ENCODE measurements around the gene GLRA1.

The GLRA1 gene

GRCh38 chr5:151820271-151820670 is 104.4 kb downstream of the GLRA1 start:
- Histone ChIP-seq H3K27me3 (ENCODE audit: insufficient read depth, low read length) (no peaks in the 10 kb centered on the region), H3K9me3 (ENCODE audit: low read length) (no peaks in the 10 kb centered on the region), H3K4me3 (ENCODE audit: low read length) (no peak overlapping the region), H3K4me1 (ENCODE audit: insufficient read depth, low read length) (peaks cover 7% of the 10 kb centered on the region), H3K36me3 (ENCODE audit: insufficient read depth, low read length) (peaks cover 6% of the 10 kb centered on the region), H2AFZ (ENCODE audit: low read depth, low read length) (no peak overlapping the region)

DNA sequence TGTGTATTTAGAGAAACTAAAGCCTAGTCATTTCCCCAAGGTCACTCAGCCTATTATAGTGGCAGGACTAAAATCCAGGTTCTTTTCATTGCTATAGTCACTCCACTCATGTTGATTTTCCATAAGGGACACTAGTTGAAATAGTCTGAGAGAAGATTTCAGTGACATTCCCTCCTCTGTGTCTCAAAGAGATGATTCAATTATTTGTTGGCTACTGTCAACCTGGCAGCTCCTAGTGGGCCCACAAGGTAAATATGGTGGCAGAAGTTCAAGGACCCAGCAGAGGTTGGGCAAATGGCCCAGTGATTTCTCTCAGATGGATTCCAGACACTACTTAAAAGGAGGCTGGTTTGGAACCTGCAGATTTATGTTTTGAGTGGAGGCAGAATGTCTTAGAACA is 104.8 kb downstream of the GLRA1 start:
- H3K36me3 ChIP-seq (ENCODE audit: insufficient read depth, low read length), result peaks cover 9% of the 10 kb centered on the region
- H3K4me3 ChIP-seq (ENCODE audit: low read length), result no peak overlapping the region
- peaks cover 7% of the 10 kb centered on the region for H3K4me1 ChIP-seq (ENCODE audit: insufficient read depth, low read length)
- no peaks in the 10 kb centered on the region for H3K9me3 ChIP-seq (ENCODE audit: low read length)
- H3K27me3 ChIP-seq (ENCODE audit: insufficient read depth, low read length), result no peaks in the 10 kb centered on the region
- H2AFZ ChIP-seq (ENCODE audit: low read depth, low read length), result no peak overlapping the region

DNA sequence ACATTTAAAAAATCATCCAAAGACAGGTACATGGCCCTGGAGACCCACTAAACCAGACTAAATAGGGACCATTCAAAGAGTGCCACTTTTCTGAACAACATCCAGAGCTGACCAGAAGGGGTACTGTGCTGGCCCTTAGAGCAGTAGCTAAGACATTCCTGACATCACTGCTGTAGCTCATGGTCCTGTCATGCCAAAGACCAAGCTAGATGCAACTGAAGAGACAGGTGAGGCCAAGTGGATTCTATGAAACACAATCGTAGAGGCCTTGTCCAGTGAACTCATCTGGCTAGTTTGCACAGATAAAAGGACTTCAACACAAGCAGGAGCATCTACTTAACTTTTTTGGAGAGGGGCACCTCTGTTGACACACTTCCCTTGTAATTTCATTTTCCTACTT is 109.6 kb downstream of the GLRA1 start:
- Histone ChIP-seq H3K27me3 (ENCODE audit: insufficient read depth, low read length) (no peaks in the 10 kb centered on the region), H3K9me3 (ENCODE audit: low read length) (no peaks in the 10 kb centered on the region), H3K4me1 (ENCODE audit: insufficient read depth, low read length) (no peaks in the 10 kb centered on the region), H3K4me3 (ENCODE audit: low read length) (no peak overlapping the region), H3K36me3 (ENCODE audit: insufficient read depth, low read length) (peaks cover 49% of the 10 kb centered on the region), H2AFZ (ENCODE audit: low read depth, low read length) (no peak overlapping the region)

DNA sequence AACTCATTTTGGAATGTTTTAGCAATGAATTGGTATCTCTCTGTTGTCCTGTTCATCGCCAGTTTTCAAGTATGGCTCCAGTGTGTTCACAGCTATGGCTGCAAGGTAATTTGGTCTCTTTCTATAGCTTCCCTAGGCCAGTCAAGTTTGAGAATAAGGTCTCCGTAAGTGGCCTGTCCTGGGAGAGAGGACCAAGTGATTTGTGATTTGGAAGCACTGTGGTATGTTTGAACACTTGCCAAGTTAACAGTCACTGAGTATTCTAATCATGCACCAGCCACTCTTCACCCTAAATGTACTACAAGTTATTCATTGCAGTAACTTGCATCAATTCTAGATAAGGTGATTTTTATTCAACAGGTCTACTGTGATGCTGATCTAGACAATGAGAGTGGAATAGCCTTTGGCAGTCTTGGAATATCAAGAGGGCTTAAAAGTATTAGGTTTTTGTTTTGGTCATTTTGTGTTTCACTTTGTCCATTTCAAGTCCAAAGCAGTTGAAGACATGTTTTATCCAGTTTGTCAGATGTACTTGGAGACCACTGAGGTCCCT is 111.8 kb downstream of the GLRA1 start:
- Histone ChIP-seq H3K36me3 (ENCODE audit: insufficient read depth, low read length) (peaks cover 65% of the 10 kb centered on the region), H3K4me1 (ENCODE audit: insufficient read depth, low read length) (no peaks in the 10 kb centered on the region), H3K4me3 (ENCODE audit: low read length) (no peak overlapping the region)

DNA sequence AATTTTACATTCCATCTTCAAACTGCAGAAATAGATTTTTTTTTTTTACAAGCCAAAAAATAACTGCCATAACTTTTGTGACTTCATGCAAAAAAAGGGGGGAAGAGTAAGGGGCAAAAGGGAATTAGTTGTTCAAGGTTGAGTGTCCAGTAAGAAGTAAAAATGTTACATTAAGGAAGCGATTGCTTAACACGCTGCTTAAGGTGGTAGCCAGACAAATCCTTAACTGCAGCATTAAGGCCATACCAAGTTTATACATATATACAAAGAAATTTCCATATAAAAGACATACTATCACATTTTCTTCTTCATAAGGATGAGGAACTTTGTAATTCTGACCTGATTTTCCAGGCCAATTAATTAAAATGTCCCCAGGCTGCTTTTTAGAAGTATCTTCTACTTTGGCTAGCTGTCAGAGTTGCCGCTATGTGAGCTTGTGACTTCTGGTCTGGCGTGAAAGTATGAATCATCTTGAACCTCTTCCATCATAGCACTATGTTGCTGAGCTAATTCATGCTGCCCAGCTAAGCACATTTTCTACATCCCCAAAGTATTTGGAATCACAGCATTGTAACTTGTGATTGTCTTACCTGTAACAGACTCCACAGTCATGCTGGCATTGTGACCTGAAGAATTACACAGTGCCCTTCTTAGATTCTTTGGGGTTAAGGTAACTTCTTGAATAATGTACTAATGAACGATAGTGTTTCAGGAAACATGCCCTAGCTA is 112.9 kb downstream of the GLRA1 start:
- H2AFZ ChIP-seq (ENCODE audit: low read depth, low read length), result no peak overlapping the region
- peaks cover 75% of the 10 kb centered on the region for H3K36me3 ChIP-seq (ENCODE audit: insufficient read depth, low read length)
- no peaks in the 10 kb centered on the region for H3K27me3 ChIP-seq (ENCODE audit: insufficient read depth, low read length)
- H3K9me3 ChIP-seq (ENCODE audit: low read length), result no peaks in the 10 kb centered on the region
- H3K4me1 ChIP-seq (ENCODE audit: insufficient read depth, low read length), result no peaks in the 10 kb centered on the region
- H3K4me3 ChIP-seq (ENCODE audit: low read length), result no peak overlapping the region

More for the DNA sequence above, 111.8 kb downstream of the GLRA1 start:
- Histone ChIP-seq H3K9me3 (ENCODE audit: low read length) (no peaks in the 10 kb centered on the region), H2AFZ (ENCODE audit: low read depth, low read length) (no peak overlapping the region), H3K27me3 (ENCODE audit: insufficient read depth, low read length) (no peaks in the 10 kb centered on the region)

DNA sequence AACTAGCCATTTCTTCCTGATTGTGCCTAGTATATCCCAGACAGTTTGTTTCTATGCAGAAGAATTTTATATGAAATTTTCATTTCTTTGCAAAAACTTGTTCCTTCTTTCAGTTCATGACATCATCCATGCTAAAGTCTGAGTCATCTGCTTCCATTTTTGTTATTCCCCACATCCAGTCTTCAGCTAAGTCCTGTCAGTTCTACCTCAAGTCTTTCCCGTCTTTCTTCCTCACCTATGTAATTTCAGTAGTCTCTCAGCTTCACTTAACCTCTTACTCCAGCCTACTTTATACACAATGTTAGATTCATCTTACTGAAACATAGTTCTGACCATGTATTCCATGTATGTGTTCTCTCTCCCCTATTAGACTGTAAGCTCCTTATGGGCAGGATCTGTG is 113.8 kb downstream of the GLRA1 start:
- Histone ChIP-seq H3K4me3 (ENCODE audit: low read length) (no peak overlapping the region), H3K4me1 (ENCODE audit: insufficient read depth, low read length) (no peaks in the 10 kb centered on the region), H3K9me3 (ENCODE audit: low read length) (no peaks in the 10 kb centered on the region), H2AFZ (ENCODE audit: low read depth, low read length) (no peak overlapping the region), H3K27me3 (ENCODE audit: insufficient read depth, low read length) (no peaks in the 10 kb centered on the region), H3K36me3 (ENCODE audit: insufficient read depth, low read length) (peaks cover 78% of the 10 kb centered on the region)

DNA sequence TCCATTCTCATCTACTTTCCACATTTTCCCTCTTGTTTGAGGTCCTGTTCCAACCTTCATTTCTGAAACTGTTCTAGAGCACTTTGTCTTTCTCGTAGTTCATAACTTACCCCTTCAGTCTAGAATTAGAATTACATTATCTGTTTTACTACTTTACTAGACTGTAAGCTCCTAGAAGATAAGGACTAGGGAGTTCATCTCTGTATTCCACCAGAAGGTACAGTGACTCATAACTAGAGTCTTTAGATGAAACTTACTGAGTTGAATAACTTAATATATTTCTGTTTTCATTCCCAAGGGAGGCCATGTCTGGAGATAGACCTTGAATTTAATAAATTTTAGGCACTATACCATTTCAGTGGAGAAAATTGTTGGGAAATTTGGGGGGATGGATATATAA is 114.2 kb downstream of the GLRA1 start:
- no peaks in the 10 kb centered on the region for H3K4me1 ChIP-seq (ENCODE audit: insufficient read depth, low read length)
- H3K36me3 ChIP-seq (ENCODE audit: insufficient read depth, low read length), result peaks cover 82% of the 10 kb centered on the region

GRCh38 chr5:151808451-151809169 is 116.0 kb downstream of the GLRA1 start:
- H2AFZ ChIP-seq (ENCODE audit: low read depth, low read length), result no peak overlapping the region
- H3K9me3 ChIP-seq (ENCODE audit: low read length), result no peaks in the 10 kb centered on the region
- peaks cover 79% of the 10 kb centered on the region for H3K36me3 ChIP-seq (ENCODE audit: insufficient read depth, low read length)
- H3K4me3 ChIP-seq (ENCODE audit: low read length), result no peak overlapping the region
- H3K4me1 ChIP-seq (ENCODE audit: insufficient read depth, low read length), result no peaks in the 10 kb centered on the region
- H3K27me3 ChIP-seq (ENCODE audit: insufficient read depth, low read length), result no peaks in the 10 kb centered on the region

More for the DNA sequence above, 114.2 kb downstream of the GLRA1 start:
- Histone ChIP-seq H3K9me3 (ENCODE audit: low read length) (no peaks in the 10 kb centered on the region), H3K4me3 (ENCODE audit: low read length) (no peak overlapping the region), H3K27me3 (ENCODE audit: insufficient read depth, low read length) (no peaks in the 10 kb centered on the region), H2AFZ (ENCODE audit: low read depth, low read length) (no peak overlapping the region)

DNA sequence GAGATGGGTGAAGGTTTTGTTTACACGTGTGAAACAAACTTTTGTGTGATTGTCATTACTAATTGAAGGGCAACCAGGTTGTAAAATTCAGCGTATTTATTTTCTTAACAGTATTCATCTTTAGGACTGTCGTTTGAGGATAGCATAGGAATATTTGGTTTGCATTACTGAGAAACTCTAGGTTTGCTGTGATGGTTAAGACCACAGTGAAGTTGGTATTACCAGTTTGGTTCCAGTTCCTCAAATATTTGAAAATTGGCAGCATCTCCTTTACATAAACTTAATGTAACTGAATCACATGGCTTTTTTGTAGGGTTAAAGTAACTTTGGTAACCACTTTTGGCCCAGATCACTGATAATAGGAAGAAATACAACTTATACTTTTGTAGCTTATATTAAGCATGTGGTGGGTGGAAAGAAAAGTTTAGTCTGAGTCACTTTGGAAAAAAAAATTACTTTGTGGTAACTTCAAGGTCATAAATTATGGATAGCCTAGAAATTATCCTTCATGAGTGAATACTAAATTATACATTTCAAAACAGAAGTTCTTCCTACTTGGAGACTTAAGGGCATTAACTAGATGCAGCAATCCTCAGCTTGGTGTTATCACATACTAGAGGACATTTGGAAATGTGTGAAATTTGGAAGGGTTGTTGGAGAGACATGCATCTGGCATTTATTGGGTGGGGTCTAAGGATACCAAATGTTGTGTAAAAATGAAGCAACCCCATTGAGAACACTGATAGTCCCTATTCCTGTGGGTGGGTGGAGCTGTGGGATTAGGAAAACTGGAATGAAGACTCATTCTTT is 119.0 kb downstream of the GLRA1 start:
- peaks cover 78% of the 10 kb centered on the region for H3K36me3 ChIP-seq (ENCODE audit: insufficient read depth, low read length)
- no peaks in the 10 kb centered on the region for H3K27me3 ChIP-seq (ENCODE audit: insufficient read depth, low read length)
- no peaks in the 10 kb centered on the region for H3K4me1 ChIP-seq (ENCODE audit: insufficient read depth, low read length)
- H3K9me3 ChIP-seq (ENCODE audit: low read length), result no peaks in the 10 kb centered on the region
- H3K4me3 ChIP-seq (ENCODE audit: low read length), result no peak overlapping the region
- H2AFZ ChIP-seq (ENCODE audit: low read depth, low read length), result no peak overlapping the region

DNA sequence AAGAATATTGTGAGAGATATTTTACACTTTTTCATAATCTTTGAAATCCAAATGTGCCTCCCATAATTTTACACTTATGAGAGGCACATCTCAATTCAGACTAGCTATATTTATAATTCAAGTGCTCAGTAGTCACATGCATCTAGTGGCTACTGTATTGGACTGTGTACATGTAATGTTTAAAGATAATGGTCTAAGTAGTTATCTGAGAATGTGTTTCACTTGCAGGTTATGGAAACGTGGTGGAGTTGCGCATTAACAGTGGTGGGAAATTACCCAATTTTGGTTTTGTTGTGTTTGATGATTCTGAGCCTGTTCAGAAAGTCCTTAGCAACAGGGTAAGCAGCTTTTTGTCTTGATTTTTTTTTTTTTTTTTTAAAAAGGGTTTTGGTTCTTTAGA is 124.1 kb downstream of the GLRA1 start:
- Histone ChIP-seq H3K9me3 (ENCODE audit: low read length) (no peaks in the 10 kb centered on the region), H3K36me3 (ENCODE audit: insufficient read depth, low read length) (peaks cover 83% of the 10 kb centered on the region)

GRCh38 chr5:151799407-151799806 is 125.2 kb downstream of the GLRA1 start:
- peaks cover 87% of the 10 kb centered on the region for H3K36me3 ChIP-seq (ENCODE audit: insufficient read depth, low read length)
- no peak overlapping the region for H3K4me3 ChIP-seq (ENCODE audit: low read length)
- no peaks in the 10 kb centered on the region for H3K4me1 ChIP-seq (ENCODE audit: insufficient read depth, low read length)
- H3K9me3 ChIP-seq (ENCODE audit: low read length), result no peaks in the 10 kb centered on the region
- H3K27me3 ChIP-seq (ENCODE audit: insufficient read depth, low read length), result no peaks in the 10 kb centered on the region
- H2AFZ ChIP-seq (ENCODE audit: low read depth, low read length), result no peak overlapping the region

More for the DNA sequence above, 124.1 kb downstream of the GLRA1 start:
- no peak overlapping the region for H2AFZ ChIP-seq (ENCODE audit: low read depth, low read length)
- no peaks in the 10 kb centered on the region for H3K4me1 ChIP-seq (ENCODE audit: insufficient read depth, low read length)
- H3K4me3 ChIP-seq (ENCODE audit: low read length), result no peak overlapping the region
- H3K27me3 ChIP-seq (ENCODE audit: insufficient read depth, low read length), result no peaks in the 10 kb centered on the region

DNA sequence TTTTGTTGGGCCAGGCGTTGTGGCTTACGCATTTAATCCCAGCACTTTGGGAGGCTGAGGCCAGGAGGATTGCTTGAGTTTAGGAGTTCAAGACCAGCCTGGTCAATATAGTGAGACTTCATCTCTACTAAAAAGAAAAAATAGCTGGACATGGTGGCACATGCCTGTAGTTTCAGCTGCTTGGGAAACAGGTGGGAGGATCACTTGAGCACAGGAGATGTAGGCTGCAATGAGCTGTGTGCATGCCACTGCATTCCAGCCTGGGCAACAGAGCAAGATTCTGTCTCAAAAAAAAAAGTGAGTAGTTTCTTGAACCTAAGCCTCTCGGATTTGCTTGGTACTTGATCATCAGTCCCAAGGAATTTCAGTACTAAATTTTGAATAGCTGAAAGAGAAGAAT is 126.0 kb downstream of the GLRA1 start:
- peaks cover 90% of the 10 kb centered on the region for H3K36me3 ChIP-seq (ENCODE audit: insufficient read depth, low read length)
- no peaks in the 10 kb centered on the region for H3K9me3 ChIP-seq (ENCODE audit: low read length)
- no peak overlapping the region for H3K4me3 ChIP-seq (ENCODE audit: low read length)
- no peak overlapping the region for H2AFZ ChIP-seq (ENCODE audit: low read depth, low read length)
- H3K4me1 ChIP-seq (ENCODE audit: insufficient read depth, low read length), result no peaks in the 10 kb centered on the region
- H3K27me3 ChIP-seq (ENCODE audit: insufficient read depth, low read length), result no peaks in the 10 kb centered on the region

DNA sequence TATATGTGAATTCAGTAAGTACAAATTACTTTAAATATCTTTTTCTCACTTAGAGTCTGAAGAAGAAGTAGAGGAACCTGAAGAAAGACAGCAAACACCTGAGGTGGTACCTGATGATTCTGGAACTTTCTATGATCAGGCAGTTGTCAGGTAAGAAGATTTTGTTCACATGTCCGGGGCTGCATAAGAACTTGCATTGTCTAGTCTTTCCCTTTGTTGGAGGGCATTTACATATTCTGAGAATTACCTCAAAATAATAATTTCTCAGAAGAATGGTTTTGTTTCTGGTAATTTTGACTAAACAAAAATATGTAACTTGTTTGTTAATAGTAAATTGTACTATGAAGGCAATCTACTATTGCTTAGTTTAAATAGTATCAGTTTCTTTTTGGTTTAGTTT is 129.2 kb downstream of the GLRA1 start:
- Histone ChIP-seq H3K4me1 (ENCODE audit: insufficient read depth, low read length) (no peaks in the 10 kb centered on the region), H3K9me3 (ENCODE audit: low read length) (no peaks in the 10 kb centered on the region), H3K36me3 (ENCODE audit: insufficient read depth, low read length) (peaks cover 93% of the 10 kb centered on the region), H2AFZ (ENCODE audit: low read depth, low read length) (no peak overlapping the region), H3K27me3 (ENCODE audit: insufficient read depth, low read length) (no peaks in the 10 kb centered on the region), H3K4me3 (ENCODE audit: low read length) (no peak overlapping the region)

Measured in neuron (in vitro differentiated cells).